GM18861 (cell line): ENCODE data around the gene EIF4E1B.
A peak's percentile ranks its signal among the peaks of the same experiment; 100 is the strongest.

Experiments used
- ATAC-seq: cut with Tn5 transposase; IDR thresholded peaks from one replicate; pipeline ENCODE4 v1.9.1; 2021; ENCODE audit not compliant: unreplicated experiment

Gene EIF4E1B

DNA sequence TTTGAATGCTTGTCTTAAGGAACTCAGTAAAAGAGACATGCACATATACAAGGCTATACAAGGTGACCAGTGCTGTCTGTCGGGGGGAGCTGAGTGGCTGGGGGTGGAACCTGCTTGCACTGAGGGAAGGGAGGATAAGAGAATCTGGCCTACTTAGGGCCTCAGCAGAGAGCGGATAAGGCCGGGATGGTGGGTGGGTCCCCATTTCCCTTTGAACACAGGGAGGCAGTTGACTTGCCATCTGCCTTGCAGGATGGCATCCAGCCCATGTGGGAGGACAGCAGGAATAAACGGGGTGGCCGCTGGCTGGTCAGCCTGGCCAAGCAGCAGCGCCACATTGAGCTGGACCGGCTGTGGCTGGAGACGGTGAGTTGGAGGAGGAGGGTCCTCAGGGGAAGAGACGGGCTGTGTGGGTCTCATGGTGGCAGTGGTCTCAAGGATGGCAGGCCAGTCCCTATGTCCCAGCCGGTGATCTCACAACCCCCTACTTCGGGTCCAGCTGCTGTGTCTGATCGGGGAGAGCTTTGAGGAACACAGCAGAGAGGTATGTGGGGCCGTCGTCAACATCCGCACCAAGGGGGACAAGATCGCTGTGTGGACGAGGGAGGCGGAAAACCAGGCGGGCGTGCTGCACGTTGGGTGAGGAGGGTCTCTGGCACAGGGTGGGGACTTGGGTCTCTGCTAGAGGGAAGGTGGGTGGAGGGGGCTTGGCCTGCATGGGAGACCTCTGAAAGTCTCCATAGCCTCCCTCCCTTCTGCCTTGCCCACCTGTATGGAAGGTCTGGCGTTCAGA lies 14.6 kb downstream of the EIF4E1B start:
- ATAC-seq, result no peak

DNA sequence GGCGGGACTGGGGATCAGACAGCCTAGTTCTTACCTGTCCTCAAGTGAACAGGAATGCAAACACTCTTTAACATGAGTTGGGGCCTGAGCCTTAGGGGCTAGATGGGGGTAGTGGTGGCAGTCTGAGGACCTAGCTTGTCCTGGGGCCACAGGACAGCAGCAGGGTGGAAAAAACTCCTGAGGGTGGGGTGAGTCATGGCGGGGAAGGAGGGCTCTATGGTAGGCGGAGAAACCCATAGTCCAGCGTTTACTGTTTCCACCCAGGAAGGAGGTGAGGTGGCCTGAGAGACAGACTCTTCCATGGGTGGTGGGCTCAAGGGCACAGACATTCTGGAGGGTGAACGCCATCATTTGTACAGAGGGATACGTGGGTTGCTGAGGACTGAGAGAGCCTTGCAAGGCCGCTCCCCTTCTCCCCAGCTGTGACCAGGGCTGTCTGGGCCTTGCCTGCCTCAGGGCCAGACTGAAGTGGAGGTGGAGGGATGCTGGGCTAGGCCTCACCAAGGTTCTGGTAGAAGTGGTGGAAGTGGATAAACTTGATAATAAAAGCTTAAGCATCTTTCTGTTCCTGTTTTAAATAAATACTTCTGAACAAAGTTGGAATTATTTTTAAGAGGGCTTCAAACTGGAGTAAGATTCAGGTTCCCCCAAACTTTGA lies 15.7 kb downstream of the EIF4E1B start:
- ATAC-seq, result no peak

DNA sequence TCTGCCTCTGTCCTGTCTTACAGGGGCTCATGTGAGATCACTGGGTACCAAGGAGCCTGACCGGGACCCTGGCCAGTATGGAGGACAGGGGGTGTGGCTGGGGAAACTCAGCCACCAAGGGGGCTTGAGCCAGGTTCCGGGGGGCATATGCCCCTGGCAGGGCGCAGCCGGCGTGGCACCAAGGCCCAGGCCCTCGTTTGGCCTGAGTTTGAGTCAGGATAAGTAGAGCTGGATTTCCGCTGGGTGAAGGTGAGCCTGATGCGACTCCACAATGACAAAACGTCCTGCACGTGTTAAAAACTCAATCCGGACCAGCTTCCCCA lies 16.2 kb downstream of the EIF4E1B start:
- no peak for ATAC-seq

- peak; percentile 82 for ATAC-seq
Measured at GRCh38 chr5:176647030-176647842, 16.8 kb downstream of the EIF4E1B start, which contains the start of gene TSPAN17. Gene TSPAN17 (plus strand): TSS chr5:176647484. CDS start chr5:176647616, 132 bp downstream.

DNA sequence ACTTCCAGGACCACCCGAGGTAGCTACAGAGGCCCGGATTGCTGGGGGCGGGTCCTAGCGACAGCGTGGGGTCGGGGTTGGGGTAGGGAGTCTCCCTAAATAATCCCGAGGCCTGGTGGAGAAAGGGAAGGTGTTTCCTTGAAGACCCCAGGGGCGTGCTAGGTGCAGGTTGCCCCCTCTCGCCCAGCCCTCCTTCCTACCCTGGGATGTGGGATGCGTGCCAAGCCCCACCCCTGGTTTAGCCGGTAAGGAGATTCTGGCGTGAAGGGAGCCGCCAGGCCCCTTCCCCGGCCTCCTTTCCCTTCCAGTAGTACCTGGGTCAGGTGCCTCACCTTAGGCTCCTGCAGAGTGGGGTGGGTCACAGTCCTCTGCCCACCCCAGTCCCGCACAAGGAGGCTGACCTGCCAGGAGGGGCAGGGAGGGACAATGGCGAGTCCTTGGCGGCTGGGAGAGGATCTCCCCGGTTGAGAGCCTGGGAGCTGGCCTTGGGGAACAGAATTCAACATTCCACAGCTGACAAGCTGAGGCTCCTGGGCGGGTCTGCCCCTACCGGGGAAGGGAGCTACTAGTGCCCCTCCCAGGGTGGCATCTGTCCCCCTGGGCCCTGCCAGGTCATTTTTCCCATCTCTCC lies 17.5 kb downstream of the EIF4E1B start:
- ATAC-seq, result no peak

DNA sequence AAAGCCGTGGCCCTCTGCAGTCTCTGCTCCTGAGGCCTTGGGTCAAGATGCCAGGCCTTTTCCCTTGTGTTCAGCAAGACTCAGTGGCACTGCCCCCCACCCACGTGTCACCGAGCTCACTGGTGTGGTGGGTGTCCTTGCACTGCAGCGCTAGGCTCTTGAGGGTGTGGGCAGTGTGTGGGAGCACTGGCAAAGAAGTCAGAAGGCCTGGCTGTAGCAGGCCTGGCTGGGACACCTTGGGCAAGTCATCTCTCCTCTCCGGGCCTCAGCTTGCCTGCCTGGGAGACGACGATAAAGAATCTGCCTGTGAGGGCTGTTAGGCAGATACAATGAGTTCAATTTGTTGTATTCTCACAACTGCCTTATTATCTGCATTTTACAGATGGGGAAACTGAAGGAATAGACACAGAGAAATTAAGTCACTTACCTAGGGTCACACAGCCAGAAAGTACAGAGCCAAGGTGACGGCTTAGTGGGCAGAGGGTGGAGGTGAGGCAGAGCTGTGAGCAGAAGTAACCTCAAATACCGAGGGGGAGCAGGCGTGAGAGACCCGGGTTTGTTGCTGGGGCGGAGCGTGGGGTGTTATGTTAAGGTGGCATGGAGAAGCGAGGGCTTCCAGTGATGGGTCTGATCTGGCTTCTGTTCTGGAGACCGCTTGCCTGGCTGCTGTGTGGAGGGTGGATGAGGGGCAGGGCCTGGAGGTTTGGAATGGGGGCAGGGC lies 18.2 kb downstream of the EIF4E1B start:
- ATAC-seq, result no peak

- ATAC-seq, result no peak
Measured at GRCh38 chr5:176650354-176650884, 19.9 kb downstream of the EIF4E1B start.

DNA sequence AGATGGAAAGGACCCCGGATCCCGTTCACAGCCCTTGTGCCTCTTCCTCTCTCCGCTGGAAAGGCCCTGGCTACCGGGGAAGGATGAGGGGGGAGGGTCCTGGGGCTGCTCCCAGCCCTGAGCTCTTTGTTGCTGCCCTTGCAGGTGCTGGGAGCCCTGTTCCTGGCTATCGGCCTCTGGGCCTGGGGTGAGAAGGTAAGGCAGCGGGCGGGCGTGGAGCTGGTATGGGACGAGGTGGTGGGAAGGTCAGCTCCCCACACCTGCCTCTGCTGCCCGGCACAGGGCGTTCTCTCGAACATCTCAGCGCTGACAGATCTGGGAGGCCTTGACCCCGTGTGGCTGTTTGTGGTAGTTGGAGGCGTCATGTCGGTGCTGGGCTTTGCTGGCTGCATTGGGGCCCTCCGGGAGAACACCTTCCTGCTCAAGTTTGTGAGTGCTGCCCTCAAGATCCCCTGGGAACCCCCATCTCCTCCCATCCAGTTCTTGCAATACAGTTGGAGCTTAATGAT lies 21.1 kb downstream of the EIF4E1B start:
- no peak for ATAC-seq

DNA sequence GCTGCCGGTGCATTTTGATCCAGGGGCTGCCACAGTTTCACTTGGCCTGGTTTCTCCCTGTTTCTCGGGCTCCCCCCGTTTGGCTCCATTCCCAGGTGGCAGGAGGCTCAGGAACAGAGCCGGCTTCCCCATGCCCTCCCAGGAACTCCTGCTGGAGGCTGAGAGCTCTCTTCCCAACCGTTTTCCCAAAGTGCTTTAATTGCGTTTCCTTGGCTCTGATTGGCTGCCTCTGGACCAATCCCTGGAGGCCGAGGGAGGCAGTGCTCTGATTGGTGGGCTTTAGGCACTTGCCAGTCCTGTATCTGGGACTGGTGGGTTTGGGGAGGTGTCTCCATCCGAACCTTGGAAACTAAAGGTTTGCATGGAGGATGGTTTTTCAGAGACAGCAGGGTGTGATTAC lies 21.7 kb downstream of the EIF4E1B start:
- no peak for ATAC-seq

DNA sequence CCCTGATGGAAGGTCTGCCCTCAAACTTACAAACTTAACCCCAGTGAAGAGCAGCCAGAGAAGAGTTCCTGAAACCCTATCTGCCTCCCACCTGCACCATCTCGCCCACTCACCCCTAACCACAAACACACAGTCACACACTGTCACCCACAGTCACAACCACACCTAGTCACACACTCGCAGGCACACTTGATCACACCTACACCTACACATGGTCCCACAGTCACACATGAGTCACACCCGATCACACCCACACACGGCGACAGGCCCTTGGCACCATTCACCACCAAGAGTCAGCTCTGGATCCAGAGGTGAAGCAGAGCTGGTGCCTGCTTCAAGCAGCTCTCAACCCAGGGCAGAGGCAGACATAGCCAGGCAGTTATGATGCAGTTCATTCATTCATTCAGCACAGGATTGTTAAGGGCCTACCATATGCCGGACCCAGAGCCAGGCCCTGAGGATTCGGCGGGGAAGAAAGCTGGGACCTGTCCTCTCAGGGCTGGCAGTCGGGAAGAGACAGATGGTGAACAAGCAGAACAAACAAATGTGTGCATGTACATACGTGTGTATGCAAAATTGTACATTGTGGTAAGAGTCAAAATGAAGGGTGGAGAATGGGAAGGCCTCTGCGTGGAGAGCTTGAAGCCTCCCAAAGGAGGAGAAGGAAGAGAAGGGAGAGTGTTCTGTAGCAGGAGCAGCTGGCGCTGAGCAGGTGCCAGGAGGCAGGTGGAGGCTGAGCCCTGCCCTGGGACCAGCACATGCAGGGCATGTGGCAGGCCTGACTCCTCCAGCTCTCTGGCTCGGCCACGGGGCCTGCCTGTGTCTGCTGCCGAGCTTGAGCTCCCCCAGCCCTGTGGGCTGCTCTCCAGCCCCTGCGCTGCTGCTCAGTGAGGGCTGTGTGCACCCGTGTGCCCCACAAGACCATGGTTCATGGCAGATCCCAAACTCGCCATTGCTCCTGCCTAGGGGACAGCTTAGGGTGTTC lies 23.2 kb downstream of the EIF4E1B start:
- no peak for ATAC-seq

DNA sequence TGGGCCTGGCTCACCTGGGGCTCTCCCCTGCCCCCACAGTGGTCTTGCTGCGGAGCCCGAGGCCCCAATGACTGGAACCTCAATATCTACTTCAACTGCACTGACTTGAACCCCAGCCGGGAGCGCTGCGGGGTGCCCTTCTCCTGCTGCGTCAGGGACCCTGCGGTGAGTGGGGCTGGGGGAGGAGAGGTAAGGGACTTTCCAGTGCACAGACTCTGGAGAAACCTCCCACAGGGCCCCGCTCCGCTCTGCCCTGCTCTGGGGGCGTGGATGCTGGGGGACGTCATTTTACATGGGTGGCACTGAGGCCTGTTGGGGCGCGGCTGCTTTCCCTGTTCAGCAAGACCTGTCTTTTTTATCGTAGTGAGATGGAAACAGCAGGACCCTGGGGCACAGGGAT lies 24.4 kb downstream of the EIF4E1B start:
- no peak for ATAC-seq

- no peak for ATAC-seq
Measured at GRCh38 chr5:176656467-176656990, 26.1 kb downstream of the EIF4E1B start.

DNA sequence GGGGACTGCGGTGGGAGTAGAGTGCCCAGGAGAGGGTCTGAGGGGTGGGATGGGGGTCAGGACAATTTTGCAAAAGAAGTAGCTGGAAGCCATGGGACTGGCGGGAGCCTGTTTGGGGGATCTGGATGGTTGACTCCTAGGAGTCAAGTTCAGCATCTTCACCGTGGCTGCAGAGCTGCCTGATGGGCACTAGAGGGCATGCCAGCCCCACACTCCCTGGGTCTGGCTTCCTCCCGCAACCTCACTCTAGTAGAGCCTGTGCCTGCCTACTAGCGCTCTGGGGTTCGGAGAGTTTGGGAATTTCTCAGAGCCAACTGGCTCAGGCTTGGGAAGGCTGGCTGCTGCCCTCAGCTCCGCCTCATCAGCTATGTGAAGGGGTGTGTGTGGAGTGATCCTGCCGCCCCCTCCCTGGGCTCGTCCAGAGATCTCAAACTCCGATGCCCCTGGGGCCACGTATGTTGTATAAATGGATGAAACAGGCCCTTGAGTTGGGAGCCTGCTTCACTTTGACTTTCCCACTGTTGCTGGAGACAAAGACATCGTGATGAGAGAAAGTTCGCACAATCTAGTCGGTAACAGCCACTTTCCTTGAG lies 27.6 kb downstream of the EIF4E1B start:
- ATAC-seq, result peak; percentile 42

DNA sequence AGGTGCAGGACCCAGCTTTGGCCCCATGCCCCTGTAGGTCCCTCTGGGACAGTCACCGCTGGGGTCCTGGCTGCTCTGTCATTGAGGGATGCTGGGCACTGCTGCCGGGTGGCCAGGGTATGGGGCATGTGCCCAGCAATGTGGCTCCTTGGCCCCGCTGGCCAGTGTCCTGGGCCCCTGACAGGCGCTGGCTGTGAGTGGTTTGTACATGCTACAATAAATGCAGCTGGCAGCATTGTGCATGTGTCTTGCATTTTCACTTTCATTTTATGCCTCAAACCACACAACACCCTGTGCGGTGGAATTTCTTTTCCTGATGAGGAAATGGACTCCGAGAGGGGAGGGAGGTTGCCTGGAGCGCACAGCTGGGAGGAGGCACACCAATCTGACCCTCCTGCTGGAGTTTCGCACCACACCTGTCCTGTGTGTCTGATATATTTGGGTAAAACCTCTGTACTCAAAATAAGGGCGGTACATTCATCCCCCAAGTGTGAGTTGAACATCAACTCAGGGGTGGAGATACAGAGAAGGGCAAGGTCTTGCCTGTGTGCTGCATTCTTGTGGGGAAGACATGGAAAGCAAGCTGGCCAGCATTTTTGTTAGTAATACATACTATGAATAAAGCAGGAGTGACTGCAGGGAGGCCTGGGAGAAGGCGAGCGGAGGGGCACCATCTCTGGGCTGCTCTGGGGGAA lies 28.5 kb downstream of the EIF4E1B start:
- ATAC-seq, result no peak

GRCh38 chr5:176659512-176659839 lies 29.0 kb downstream of the EIF4E1B start:
- ATAC-seq, result no peak

- no peak for ATAC-seq
Measured at GRCh38 chr5:176659860-176660461, 29.5 kb downstream of the EIF4E1B start.

DNA sequence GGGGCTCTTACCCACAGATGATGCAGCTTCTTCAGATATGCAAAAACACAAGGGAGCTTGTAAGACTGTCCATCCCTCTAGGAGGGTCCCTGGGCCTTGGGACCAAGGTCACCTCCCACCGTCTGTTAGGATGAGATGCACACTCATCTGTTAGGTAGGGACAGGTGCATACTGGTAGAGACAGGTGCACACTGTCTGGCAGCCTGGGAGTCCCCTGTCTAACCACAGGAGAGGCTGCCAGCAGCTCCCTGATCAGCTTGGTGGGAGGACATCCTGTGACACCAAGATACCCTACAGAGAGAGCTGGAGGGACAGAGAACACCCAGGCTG lies 30.0 kb downstream of the EIF4E1B start:
- ATAC-seq, result no peak
